GM12878 (cell line): Measurements from ENCODE around the gene GRAPL.
"Not testable (repeated sequence)": the region's sequence is repeated elsewhere in the genome, so short reads cannot be mapped to it uniquely, and the experiment has no call there.

ENCODE experiments used
- CTCF ChIP-seq, 3 experiments: IDR thresholded peaks in 2 of 3; conservative IDR thresholded peaks in 1 of 3; 2 replicates each; pipeline ENCODE4 v1.5.1; 2011; ENCODE audit warnings: low read depth in 3 of 3, low read length in 3 of 3, mild to moderate bottlenecking in 3 of 3, control low read depth in 2 of 3, moderate library complexity in 2 of 3, inconsistent platforms in 1 of 3, mixed read lengths in 1 of 3; ENCODE audit not compliant: control insufficient read depth in 2 of 3, insufficient read depth in 1 of 3; ENCODE audit errors: extremely low read depth in 1 of 3
- HDAC6 ChIP-seq: fragments of 200-600 bp; sonication (generic); IDR thresholded peaks from one replicate; pipeline ENCODE4 v1.8.0; 2017; ENCODE audit warnings: antibody characterized with exemption; ENCODE audit not compliant: unreplicated experiment
- IKZF1 ChIP-seq: fragments of 450-650 bp; conservative IDR thresholded peaks from 2 replicates; pipeline ENCODE4 v1.6.1; 2017; ENCODE audit warnings: antibody characterized with exemption, mild to moderate bottlenecking
- SRF ChIP-seq, 2 experiments: IDR thresholded peaks; 2 replicates each; pipeline ENCODE4 v1.6.1; 2011; ENCODE audit warnings: low read depth in 2 of 2, low read length in 2 of 2, mild to moderate bottlenecking in 1 of 2, moderate library complexity in 1 of 2
- TAF1 ChIP-seq: IDR thresholded peaks from 2 replicates; pipeline ENCODE4 v1.6.1; 2011; ENCODE audit warnings: mild to moderate bottlenecking, low read depth, low read length, borderline replicate concordance
- ZNF274 ChIP-seq: IDR thresholded peaks from one replicate; pipeline ENCODE4 v1.8.0; 2011; ENCODE audit not compliant: insufficient read length, insufficient read depth
- ZNF687 ChIP-seq: fragments of 450-650 bp; IDR thresholded peaks from 2 replicates; pipeline ENCODE4 v1.6.1; 2017; ENCODE audit warnings: mild to moderate bottlenecking, moderate library complexity

- TF ChIP-seq TAF1; SRF (IDR thresholded peaks at IDR 0.05; ENCODE audit: low read depth in 2 of 2, low read length in 2 of 2); ZNF687; HDAC6; IKZF1; ZNF274; CTCF (IDR thresholded peaks at IDR 0.05 in 2 of 3, conservative IDR thresholded peaks at IDR 0.05 in 1 of 3; ENCODE audit: control insufficient read depth in 2 of 3, extremely low read depth in 1 of 3, insufficient read depth in 1 of 3, low read depth in 3 of 3, low read length in 3 of 3): not testable (repeated sequence)
Observed at GRCh38 chr17:19136138-19136537, 8.7 kb downstream of the GRAPL start.
